CD4-positive, CD25-positive, alpha-beta regulatory T cell (primary cell): ENCODE results near the gene PMS1. TPM values are rescaled to one million over a fixed set of nuclear protein-coding genes. Genes with fewer than 3 reads are reported as not detected.

Experiments used
- ATAC-seq, 2 donors: fragments of 150-1000 bp; cut with Tn5 transposase; one replicate each; pipeline ENCODE4 v1.10.0; 2021; ENCODE audit warnings: low read depth in 2 of 2, moderate number of reproducible peaks in 2 of 2, moderate library complexity in 1 of 2
- DNase-seq, 3 donors: peaks; one replicate each; pipeline versions ENCODE4 v3.0.0 to v3.0.0-alpha.2; 2012 to 2022; ENCODE audit warnings: mixed read lengths in 1 of 3
- H3K27ac ChIP-seq: one replicate; pipeline ENCODE4 v1.7.0; 2013; ENCODE audit warnings: mild to moderate bottlenecking, low read length; ENCODE audit not compliant: insufficient read depth, poor library complexity, severe bottlenecking
- H3K27me3 ChIP-seq: one replicate; pipeline ENCODE4 v1.7.0; 2013; ENCODE audit warnings: low read length; ENCODE audit not compliant: control insufficient read depth, insufficient read depth
- H3K36me3 ChIP-seq: one replicate; pipeline ENCODE4 v1.7.0; 2013; ENCODE audit warnings: mild to moderate bottlenecking, low read length, moderate library complexity; ENCODE audit not compliant: control insufficient read depth, insufficient read depth
- H3K4me1 ChIP-seq: 2 replicates; pipeline ENCODE4 v1.7.0; 2013; ENCODE audit warnings: mild to moderate bottlenecking, low read length; ENCODE audit not compliant: insufficient read depth, control insufficient read depth, poor library complexity, severe bottlenecking
- H3K4me3 ChIP-seq: one replicate; pipeline ENCODE4 v1.7.0; 2013; ENCODE audit warnings: low read depth, mild to moderate bottlenecking, low read length, moderate library complexity
- H3K9me3 ChIP-seq, 2 experiments: 1 replicate in 1 of 2; 2 replicates in 1 of 2; pipeline ENCODE4 v1.7.0; 2013; ENCODE audit warnings: low read length in 2 of 2, mild to moderate bottlenecking in 1 of 2, moderate library complexity in 1 of 2; ENCODE audit not compliant: control insufficient read depth in 2 of 2
- H3K27ac Mint-ChIP-seq, 3 donors: one replicate each; pipeline ENCODE4 v1.8.0; 2020 to 2022; ENCODE audit warnings: mild to moderate bottlenecking in 3 of 3, mixed read lengths in 3 of 3, moderate library complexity in 2 of 3
- H3K27me3 Mint-ChIP-seq: one replicate; pipeline ENCODE4 v1.8.0; 2022; ENCODE audit warnings: mild to moderate bottlenecking, mixed read lengths
- H3K36me3 Mint-ChIP-seq: one replicate; pipeline ENCODE4 v1.8.0; 2020; ENCODE audit warnings: mixed read lengths
- H3K4me1 Mint-ChIP-seq, 4 donors: one replicate each; pipeline ENCODE4 v1.8.0; 2020 to 2022; ENCODE audit warnings: mixed read lengths in 4 of 4, mild to moderate bottlenecking in 1 of 4
- H3K4me3 Mint-ChIP-seq, 4 donors: one replicate each; pipeline ENCODE4 v1.8.0; 2020 to 2022; ENCODE audit warnings: mild to moderate bottlenecking in 4 of 4, mixed read lengths in 4 of 4, moderate library complexity in 3 of 4
- H3K9me3 Mint-ChIP-seq, 7 donors: one replicate each; pipeline ENCODE4 v1.8.0; 2020 to 2022; ENCODE audit warnings: mixed read lengths in 7 of 7, mild to moderate bottlenecking in 3 of 7, moderate library complexity in 2 of 7
- polyA plus RNA-seq, 4 donors: library from polyadenylated mRNA; unstranded; fragments of 300-500 nt; fragmentation: Illumina TruSeq; gene quantifications; one replicate each; pipeline ENCODE4 v1.2.3, GENCODE V29; 2021
- total RNA-seq: library from RNA; stranded (reverse); gene quantifications from one replicate; pipeline ENCODE4 v1.2.3, GENCODE V29; 2022

The PMS1 gene
- total and polyA plus RNA-seq, 5 donors from 2014 or later, result 10.1 to 24.3 (median 10.9) TPM

GRCh38 chr2:189851174-189851826 is 67.0 kb downstream of the PMS1 start:
- Histone ChIP-seq H3K9me3 (no peaks in the 10 kb centered on the region), H3K4me3 (no peak overlapping the region), H3K27me3 (no peaks in the 10 kb centered on the region), H3K4me1 (no peaks in the 10 kb centered on the region), H3K36me3 (peaks cover 17% of the 10 kb centered on the region), H3K27ac (no peak overlapping the region)
- no peak for DNase-seq
- Mint-ChIP-seq H3K4me3 (no peak overlapping the region), H3K27me3 (no peaks in the 10 kb centered on the region), H3K9me3 (no peaks in the 10 kb centered on the region), H3K27ac (no peak overlapping the region), H3K36me3 (peaks cover 39% of the 10 kb centered on the region), H3K4me1 (peaks cover 0 to 17% (median 0%) of the 10 kb centered on the region in 4 donors)
- ATAC-seq, result no peak

- Histone ChIP-seq H3K27ac (no peak overlapping the region), H3K4me3 (no peak overlapping the region), H3K27me3 (no peaks in the 10 kb centered on the region), H3K36me3 (peaks cover 3% of the 10 kb centered on the region), H3K4me1 (no peaks in the 10 kb centered on the region), H3K9me3 (no peaks in the 10 kb centered on the region)
- H3K27ac Mint-ChIP-seq, result no peak overlapping the region
- no peak for ATAC-seq
- no peak overlapping the region for H3K4me3 Mint-ChIP-seq
- H3K9me3 Mint-ChIP-seq, result no peaks in the 10 kb centered on the region
- H3K27me3 Mint-ChIP-seq, result no peaks in the 10 kb centered on the region
- no peak for DNase-seq
- H3K36me3 Mint-ChIP-seq, result peaks cover 25% of the 10 kb centered on the region
- peaks cover 0 to 10% (median 2%) of the 10 kb centered on the region in 4 donors for H3K4me1 Mint-ChIP-seq
These were observed 69.9 kb downstream of the PMS1 start for GRCh38 chr2:189854187-189854586.

GRCh38 chr2:189854940-189855339 is 70.7 kb downstream of the PMS1 start:
- H3K9me3 Mint-ChIP-seq, result no peaks in the 10 kb centered on the region
- DNase-seq (no peak), ATAC-seq (no peak)
- Histone ChIP-seq H3K27me3 (no peaks in the 10 kb centered on the region), H3K27ac (no peak overlapping the region), H3K4me1 (no peaks in the 10 kb centered on the region), H3K36me3 (peaks cover 3% of the 10 kb centered on the region), H3K4me3 (no peak overlapping the region), H3K9me3 (no peaks in the 10 kb centered on the region)
- peaks cover 20% of the 10 kb centered on the region for H3K36me3 Mint-ChIP-seq
- no peaks in the 10 kb centered on the region for H3K27me3 Mint-ChIP-seq
- H3K4me3 Mint-ChIP-seq, result no peak overlapping the region
- H3K4me1 Mint-ChIP-seq, result peaks cover 0 to 6% (median 2%) of the 10 kb centered on the region in 4 donors
- H3K27ac Mint-ChIP-seq, result peak overlapping the region in 1 of 3 donors; percentile 22

- H3K9me3 ChIP-seq, result no peaks in the 10 kb centered on the region
- Mint-ChIP-seq H3K36me3 (peaks cover 32% of the 10 kb centered on the region), H3K9me3 (peaks cover 0 to 5% (median 0%) of the 10 kb centered on the region in 7 donors), H3K4me3 (no peak overlapping the region), H3K4me1 (peaks cover 0 to 4% (median 0%) of the 10 kb centered on the region in 4 donors), H3K27ac (no peak overlapping the region), H3K27me3 (no peaks in the 10 kb centered on the region)
- H3K27ac ChIP-seq, result no peak overlapping the region
- DNase-seq (no peak), ATAC-seq (no peak)
- H3K4me1 ChIP-seq, result no peaks in the 10 kb centered on the region
- H3K27me3 ChIP-seq, result no peaks in the 10 kb centered on the region
- peaks cover 3% of the 10 kb centered on the region for H3K36me3 ChIP-seq
- no peak overlapping the region for H3K4me3 ChIP-seq
These were observed 74.0 kb downstream of the PMS1 start for GRCh38 chr2:189858291-189858690.

- Mint-ChIP-seq H3K9me3 (peaks cover 0 to 5% (median 0%) of the 10 kb centered on the region in 7 donors), H3K4me1 (peaks cover 0 to 4% (median 0%) of the 10 kb centered on the region in 4 donors), H3K27me3 (no peaks in the 10 kb centered on the region), H3K36me3 (peaks cover 31% of the 10 kb centered on the region), H3K4me3 (no peak overlapping the region), H3K27ac (no peak overlapping the region)
- Histone ChIP-seq H3K4me3 (no peak overlapping the region), H3K27ac (no peak overlapping the region), H3K9me3 (no peaks in the 10 kb centered on the region), H3K4me1 (no peaks in the 10 kb centered on the region), H3K36me3 (no peaks in the 10 kb centered on the region), H3K27me3 (no peaks in the 10 kb centered on the region)
- DNase-seq (no peak), ATAC-seq (no peak)
These were observed 75.9 kb downstream of the PMS1 start for GRCh38 chr2:189860161-189860560.

GRCh38 chr2:189862751-189863150 is 78.5 kb downstream of the PMS1 start:
- H3K4me3 ChIP-seq, result no peak overlapping the region
- Mint-ChIP-seq H3K27ac (peak overlapping the region in 1 of 3 donors; percentile 26), H3K4me1 (peaks cover 0 to 6% (median 0%) of the 10 kb centered on the region in 4 donors)

GRCh38 chr2:189865826-189866225 is 81.6 kb downstream of the PMS1 start:
- Histone ChIP-seq H3K4me3 (no peak overlapping the region), H3K27me3 (no peaks in the 10 kb centered on the region), H3K27ac (no peak overlapping the region), H3K4me1 (no peaks in the 10 kb centered on the region), H3K36me3 (no peaks in the 10 kb centered on the region), H3K9me3 (no peaks in the 10 kb centered on the region)
- H3K4me1 Mint-ChIP-seq, result peaks cover 0 to 6% (median under 1%) of the 10 kb centered on the region in 4 donors
- H3K4me3 Mint-ChIP-seq, result no peak overlapping the region
- no peaks in the 10 kb centered on the region for H3K27me3 Mint-ChIP-seq
- no peak overlapping the region for H3K27ac Mint-ChIP-seq
- ATAC-seq, result no peak
- H3K9me3 Mint-ChIP-seq, result peaks cover 0 to 5% (median 0%) of the 10 kb centered on the region in 7 donors
- peaks cover 23% of the 10 kb centered on the region for H3K36me3 Mint-ChIP-seq
- no peak for DNase-seq

More at GRCh38 chr2:189862751-189863150, 78.5 kb downstream of the PMS1 start:
- H3K4me3 Mint-ChIP-seq, result no peak overlapping the region
- no peaks in the 10 kb centered on the region for H3K27me3 Mint-ChIP-seq
- H3K9me3 Mint-ChIP-seq, result peaks cover 0 to 5% (median 0%) of the 10 kb centered on the region in 7 donors
- Histone ChIP-seq H3K27me3 (no peaks in the 10 kb centered on the region), H3K9me3 (no peaks in the 10 kb centered on the region), H3K4me1 (no peaks in the 10 kb centered on the region), H3K36me3 (no peaks in the 10 kb centered on the region), H3K27ac (no peak overlapping the region)
- ATAC-seq, result no peak
- H3K36me3 Mint-ChIP-seq, result peaks cover 22% of the 10 kb centered on the region
- DNase-seq, result no peak

- Histone ChIP-seq H3K27ac (no peak overlapping the region), H3K36me3 (no peaks in the 10 kb centered on the region), H3K27me3 (no peaks in the 10 kb centered on the region), H3K4me3 (no peak overlapping the region), H3K4me1 (no peaks in the 10 kb centered on the region), H3K9me3 (no peaks in the 10 kb centered on the region)
- peaks cover 0 to 6% (median under 1%) of the 10 kb centered on the region in 4 donors for H3K4me1 Mint-ChIP-seq
- no peak overlapping the region for H3K4me3 Mint-ChIP-seq
- DNase-seq (no peak), ATAC-seq (no peak)
- peak overlapping the region in 1 of 3 donors; percentile 27 for H3K27ac Mint-ChIP-seq
- H3K9me3 Mint-ChIP-seq, result peaks cover 0 to 5% (median 0%) of the 10 kb centered on the region in 7 donors
- H3K36me3 Mint-ChIP-seq, result peaks cover 23% of the 10 kb centered on the region
- no peaks in the 10 kb centered on the region for H3K27me3 Mint-ChIP-seq
These were observed 82.0 kb downstream of the PMS1 start for GRCh38 chr2:189866296-189866695.
